NCI-H510A treated with DMSO at 0.1 percent for 48 hours (cell line): ENCODE measurements around the gene ATP5PD.
A peak's percentile ranks its signal among the peaks of the same experiment; 100 is the strongest.
"Not testable (repeated sequence)": the region's sequence is repeated elsewhere in the genome, so short reads cannot be mapped to it uniquely, and the experiment has no call there.

Experiments used
- DNase-seq: peaks from one replicate; lab custom pipeline; 2025; lab: John Stamatoyannopoulos, UW

The ATP5PD gene

GRCh38 chr17:75077496-75078283 lies 30.9 kb upstream of the ATP5PD start:
- DNase-seq = no peak

- DNase-seq = no peak
Observed at GRCh38 chr17:75077072-75077495, 30.3 kb upstream of the ATP5PD start.

GRCh38 chr17:75075597-75076336 lies 29.0 kb upstream of the ATP5PD start:
- no peak for DNase-seq

GRCh38 chr17:75074532-75074931 lies 27.8 kb upstream of the ATP5PD start:
- no peak for DNase-seq

GRCh38 chr17:75073618-75074047 lies 26.9 kb upstream of the ATP5PD start:
- DNase-seq = no peak

GRCh38 chr17:75072909-75073308 lies 26.1 kb upstream of the ATP5PD start:
- not testable (repeated sequence) for DNase-seq

GRCh38 chr17:75071478-75072271 lies 24.9 kb upstream of the ATP5PD start:
- not testable (repeated sequence) for DNase-seq

- no peak for DNase-seq
Observed at GRCh38 chr17:75069783-75070182, 23.0 kb upstream of the ATP5PD start.

GRCh38 chr17:75068750-75069149 lies 22.0 kb upstream of the ATP5PD start:
- no peak for DNase-seq

- DNase-seq = no peak
Observed at GRCh38 chr17:75067856-75068255, 21.1 kb upstream of the ATP5PD start.

- DNase-seq = no peak
Observed at GRCh38 chr17:75065562-75066151, 18.9 kb upstream of the ATP5PD start.

- DNase-seq = no peak
Observed at GRCh38 chr17:75064867-75065561, 18.2 kb upstream of the ATP5PD start.

GRCh38 chr17:75064460-75064859 lies 17.7 kb upstream of the ATP5PD start:
- no peak for DNase-seq

- no peak for DNase-seq
Observed at GRCh38 chr17:75064040-75064439, 17.3 kb upstream of the ATP5PD start.

GRCh38 chr17:75063626-75064025 lies 16.9 kb upstream of the ATP5PD start:
- DNase-seq = no peak

GRCh38 chr17:75063201-75063600 lies 16.4 kb upstream of the ATP5PD start:
- DNase-seq = no peak

- DNase-seq = no peak
Observed at GRCh38 chr17:75061618-75062017, 14.8 kb upstream of the ATP5PD start.

GRCh38 chr17:75061055-75061438 lies 14.3 kb upstream of the ATP5PD start:
- no peak for DNase-seq

GRCh38 chr17:75060434-75061054 lies 13.8 kb upstream of the ATP5PD start:
- DNase-seq = no peak

- peak; percentile 73 for DNase-seq
Observed at GRCh38 chr17:75059369-75060345, 12.9 kb upstream of the ATP5PD start.
